IMR-90 (cell line): Measurements from ENCODE around the gene ARHGEF4. TPM values are rescaled to one million over a fixed set of nuclear protein-coding genes. Genes with fewer than 3 reads are reported as not detected.

Experiments used
- ATAC-seq: fragments of 200-7000 bp; cut with Tn5 transposase; 2 replicates; pipeline ENCODE4 v1.9.1; 2020; ENCODE audit warnings: low read depth, mild to moderate bottlenecking, moderate library complexity
- BruUV-seq: library from RNA; stranded (reverse); fragments of 400-500 nt; replicated peaks from 2 replicates; lab custom pipeline; 2021; lab: Mats Ljungman, UMichigan
- CTCF ChIA-PET: fragments of 300-600 bp; formaldehyde crosslinking; extraction: SDS; loops from one replicate; lab custom pipeline; 2021; ENCODE audit warnings: antibody characterized with exemption; lab: Yijun Ruan, JAX
- POLR2A ChIA-PET: fragments of 300-600 bp; sonication (Branson Sonifier 250); formaldehyde crosslinking; loops from one replicate; lab custom pipeline; 2022; ENCODE audit warnings: antibody characterized with exemption; ENCODE audit not compliant: unreplicated experiment; lab: Charles Lee
- DNase-seq: peaks from one replicate; pipeline ENCODE4 v3.0.0; 2013
- H2AFZ ChIP-seq: replicated peaks from 2 replicates; pipeline ENCODE3; 2013; ENCODE audit warnings: low read length, mild to moderate bottlenecking; ENCODE audit not compliant: poor library complexity
- H2AK5ac ChIP-seq: 2 replicates; pipeline ENCODE4 v1.6.1; 2013; ENCODE audit warnings: low read depth, low read length, inconsistent platforms
- H2AK9ac ChIP-seq: replicated peaks from 2 replicates; pipeline ENCODE3; 2013; ENCODE audit warnings: mild to moderate bottlenecking, low read depth, low read length, moderate library complexity; ENCODE audit not compliant: poor library complexity
- H2BK120ac ChIP-seq: 2 replicates; pipeline ENCODE4 v1.6.1; 2013; ENCODE audit warnings: low read depth, low read length, inconsistent platforms
- H2BK15ac ChIP-seq: 3 replicates; pipeline ENCODE4 v1.6.1; 2013; ENCODE audit warnings: low read depth, low read length, inconsistent platforms
- H2BK20ac ChIP-seq: 2 replicates; pipeline ENCODE4 v1.6.1; 2013; ENCODE audit warnings: low read depth, mild to moderate bottlenecking, inconsistent platforms, low read length, moderate library complexity
- H2BK5ac ChIP-seq: 2 replicates; pipeline ENCODE4 v1.6.1; 2013; ENCODE audit warnings: mild to moderate bottlenecking, low read depth, low read length, inconsistent platforms; ENCODE audit not compliant: poor library complexity, severe bottlenecking
- H3K14ac ChIP-seq: replicated peaks from 2 replicates; pipeline ENCODE4 v1.6.1; 2013; ENCODE audit warnings: low read depth, low read length, inconsistent platforms
- H3K18ac ChIP-seq: 2 replicates; pipeline ENCODE4 v1.6.1; 2013; ENCODE audit warnings: low read depth, low read length, control low read depth
- H3K23ac ChIP-seq: 2 replicates; pipeline ENCODE4 v1.6.1; 2013; ENCODE audit warnings: low read depth, low read length, inconsistent platforms
- H3K27ac ChIP-seq: 2 replicates; pipeline ENCODE4 v1.5.1; 2013; ENCODE audit warnings: mild to moderate bottlenecking, control low read depth, low read length; ENCODE audit not compliant: insufficient read depth
- H3K27me3 ChIP-seq: 2 replicates; pipeline ENCODE4 v1.6.1; 2013; ENCODE audit warnings: low read length; ENCODE audit not compliant: control insufficient read depth, insufficient read depth
- H3K36me3 ChIP-seq: 2 replicates; pipeline ENCODE4 v1.6.1; 2013; ENCODE audit warnings: low read length, mixed read lengths; ENCODE audit not compliant: control insufficient read depth, insufficient read depth
- H3K4ac ChIP-seq: 2 replicates; pipeline ENCODE4 v1.6.1; 2013; ENCODE audit warnings: low read depth, low read length, inconsistent platforms
- H3K4me1 ChIP-seq: 2 replicates; pipeline ENCODE4 v1.6.1; 2013; ENCODE audit warnings: low read length, mixed read lengths; ENCODE audit not compliant: control insufficient read depth, insufficient read depth
- H3K4me2 ChIP-seq: 2 replicates; pipeline ENCODE4 v1.6.1; 2013; ENCODE audit warnings: low read depth, mild to moderate bottlenecking, control low read depth, low read length, moderate library complexity
- H3K4me3 ChIP-seq: 2 replicates; pipeline ENCODE4 v1.5.1; 2013; ENCODE audit warnings: low read depth, mild to moderate bottlenecking, control low read depth, low read length, moderate library complexity; ENCODE audit not compliant: insufficient read depth
- H3K56ac ChIP-seq: 2 replicates; pipeline ENCODE4 v1.6.1; 2013; ENCODE audit warnings: low read length, inconsistent platforms; ENCODE audit not compliant: insufficient read depth; ENCODE audit errors: extremely low read depth
- H3K79me1 ChIP-seq, 2 experiments: 2 replicates each; pipeline ENCODE4 v1.6.1; 2013; ENCODE audit warnings: low read length in 2 of 2, inconsistent platforms in 1 of 2, low read depth in 1 of 2
- H3K9ac ChIP-seq: 2 replicates; pipeline ENCODE4 v1.6.1; 2013; ENCODE audit warnings: low read depth, low read length, control low read depth
- H3K9me1 ChIP-seq: 2 replicates; pipeline ENCODE4 v1.6.1; 2013; ENCODE audit warnings: low read length, inconsistent platforms; ENCODE audit not compliant: insufficient read depth
- H3K9me3 ChIP-seq: 2 replicates; pipeline ENCODE4 v1.6.1; 2013; ENCODE audit warnings: low read length; ENCODE audit not compliant: control insufficient read depth, insufficient read depth
- H4K20me1 ChIP-seq: 2 replicates; pipeline ENCODE4 v1.6.1; 2013; ENCODE audit warnings: low read length, inconsistent platforms; ENCODE audit not compliant: insufficient read depth
- H4K5ac ChIP-seq: 2 replicates; pipeline ENCODE4 v1.6.1; 2013; ENCODE audit warnings: mild to moderate bottlenecking, low read depth, low read length, control low read depth
- H4K8ac ChIP-seq, 2 experiments: 2 replicates each; pipeline ENCODE4 v1.6.1; 2013; ENCODE audit warnings: low read depth in 2 of 2, low read length in 2 of 2, control low read depth in 1 of 2, inconsistent platforms in 1 of 2
- H4K91ac ChIP-seq: 2 replicates; pipeline ENCODE4 v1.6.1; 2013; ENCODE audit warnings: low read depth, low read length, inconsistent platforms; ENCODE audit not compliant: insufficient read depth
- BHLHE40 ChIP-seq: fragments of 150-350 bp; IDR thresholded peaks from 2 replicates; pipeline ENCODE4 v1.6.1; 2016; ENCODE audit warnings: mild to moderate bottlenecking, low read depth, low read length
- CHD1 ChIP-seq: IDR thresholded peaks from 2 replicates; pipeline ENCODE4 v1.6.1; 2012; ENCODE audit warnings: low read depth, low read length, improper control_type of control experiment
- ELK1 ChIP-seq: fragments of 150-350 bp; IDR thresholded peaks from 2 replicates; pipeline ENCODE4 v1.6.1; 2016; ENCODE audit warnings: low read depth, mild to moderate bottlenecking, low read length, moderate library complexity, borderline replicate concordance
- FOS ChIP-seq: fragments of 150-350 bp; IDR thresholded peaks from 2 replicates; pipeline ENCODE4 v1.6.1; 2016; ENCODE audit warnings: low read depth, low read length
- MAFK ChIP-seq: IDR thresholded peaks from 2 replicates; pipeline ENCODE4 v1.6.1; 2012; ENCODE audit warnings: low read depth, low read length, improper control_type of control experiment
- MAZ ChIP-seq: IDR thresholded peaks from 2 replicates; pipeline ENCODE4 v1.6.1; 2012; ENCODE audit warnings: low read depth, mild to moderate bottlenecking, low read length, improper control_type of control experiment, moderate library complexity, borderline replicate concordance
- MXI1 ChIP-seq: IDR thresholded peaks from 2 replicates; pipeline ENCODE4 v1.6.1; 2012; ENCODE audit warnings: low read depth, mild to moderate bottlenecking, low read length, moderate library complexity, borderline replicate concordance
- POLR2A ChIP-seq: IDR thresholded peaks from 2 replicates; pipeline ENCODE4 v1.6.1; 2012; ENCODE audit warnings: mild to moderate bottlenecking, low read depth, low read length
- RAD21 ChIP-seq: IDR thresholded peaks from 2 replicates; pipeline ENCODE4 v1.6.1; 2012; ENCODE audit warnings: low read length, improper control_type of control experiment
- RFX5 ChIP-seq: IDR thresholded peaks from 2 replicates; pipeline ENCODE4 v1.8.0; 2012; ENCODE audit warnings: low read depth, mild to moderate bottlenecking, low read length, moderate library complexity
- SMC3 ChIP-seq: fragments of 150-350 bp; IDR thresholded peaks from 2 replicates; pipeline ENCODE4 v1.6.1; 2016; ENCODE audit warnings: low read depth, mild to moderate bottlenecking, antibody characterized with exemption, low read length, moderate library complexity
- USF2 ChIP-seq: fragments of 150-350 bp; IDR thresholded peaks from 2 replicates; pipeline ENCODE4 v1.6.1; 2017; ENCODE audit warnings: mild to moderate bottlenecking, antibody characterized with exemption, low read length, low read depth
- WGBS, 2 experiments: methylation state at CpG; one replicate each; pipeline versions ENCODE4 v1.1.5 to v1.1.7; 2013; ENCODE audit warnings: missing lambda C conversion rate in 2 of 2; ENCODE audit not compliant: insufficient read length in 1 of 2; ENCODE audit errors: extremely low coverage in 2 of 2; 5-methylcytosine and 5-hydroxymethylcytosine counted together
- dilution Hi-C: fragments of 300-500 bp; cut with HindIII; formaldehyde crosslinking; loops from one replicate; pipeline ENCODE4 v1.14.3; 2018; ENCODE audit warnings: low sequenced_read_pairs; ENCODE audit not compliant: unreplicated experiment
- in situ Hi-C: fragments of 300-500 bp; cut with MboI; formaldehyde crosslinking; loops from 3 replicates; pipeline ENCODE4 v1.14.3; 2019; ENCODE audit warnings: low sequenced_read_pairs, inconsistent platforms, mixed read lengths
- intact Hi-C: fragments of 100-400 bp; cut with micrococcal nuclease; formaldehyde crosslinking; loops from 2 replicates; pipeline ENCODE4 v1.10.0; 2022
- polyA plus RNA-seq, 3 experiments: library from polyadenylated mRNA; depleted of rRNA; stranded (reverse); fragments of >200 nt; gene quantifications; 2 replicates each; pipeline ENCODE4 v1.2.3, GENCODE V29; 2012; ENCODE audit warnings: low replicate concordance in 1 of 3
- total RNA-seq: library from RNA; depleted of rRNA; stranded (reverse); fragments of >200 nt; gene quantifications from 2 replicates; pipeline ENCODE4 v1.2.3, GENCODE V29; 2012
- TF ChIP-seq, protein P1 (sequence below): conservative IDR thresholded peaks from 2 replicates; pipeline ENCODE4 v1.5.1; 2012; ENCODE audit warnings: mild to moderate bottlenecking, low read depth, low read length, improper control_type of control experiment

ARHGEF4 gene
- total and polyA plus RNA-seq, 2 of the 4 experiments (the other 2 are of a cell fraction), result 2.7 to 5.0 TPM

DNA sequence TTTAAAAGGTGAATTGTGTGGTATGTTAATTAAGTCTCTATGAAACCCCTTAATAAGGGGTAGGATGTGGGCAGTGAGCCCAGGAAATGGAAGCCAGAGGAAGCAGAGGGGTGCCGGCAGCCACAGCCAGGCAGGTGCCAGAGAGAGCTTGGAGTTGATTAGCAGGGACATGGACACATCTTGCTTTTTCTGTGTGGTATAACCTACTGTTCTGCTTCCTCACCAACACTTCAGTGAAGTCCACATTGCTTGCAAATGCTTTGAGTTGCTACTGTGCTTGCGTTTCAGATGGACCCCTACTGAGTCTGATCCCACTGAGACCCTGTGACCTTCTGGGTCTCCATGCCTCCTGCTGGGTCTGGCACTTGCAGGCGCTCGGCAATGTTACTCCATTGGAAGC lies 30.3 kb upstream of the ARHGEF4 start:
- Histone ChIP-seq H2BK120ac (no peak overlapping the region), H3K27ac (no peak overlapping the region), H2AFZ (no peak overlapping the region), H3K9ac (no peak overlapping the region), H3K36me3 (no peaks in the 10 kb centered on the region), H3K18ac (no peak overlapping the region), H3K4ac (no peak overlapping the region), H3K27me3 (no peaks in the 10 kb centered on the region), H3K9me1 (no peaks in the 10 kb centered on the region), H3K4me1 (no peaks in the 10 kb centered on the region), H3K14ac (no peak overlapping the region), H3K4me2 (no peak overlapping the region), H2BK15ac (no peak overlapping the region), H3K56ac (no peak overlapping the region), H4K5ac (no peak overlapping the region), H4K8ac (no peak overlapping the region), H3K79me1 (no peaks in the 10 kb centered on the region), H3K23ac (no peak overlapping the region), H4K91ac (no peak overlapping the region), H2BK5ac (no peak overlapping the region), H2BK20ac (no peak overlapping the region), H3K4me3 (no peak overlapping the region), H2AK9ac (no peak overlapping the region), H3K9me3 (no peaks in the 10 kb centered on the region), H4K20me1 (no peaks in the 10 kb centered on the region), H2AK5ac (no peak overlapping the region)
- CTCF ChIA-PET, result no interaction called here
- POLR2A ChIA-PET, result no interaction called here
- dilution Hi-C loops (no loop called here), in situ Hi-C loops (no loop called here), intact Hi-C loops (no loop called here)
- BruUV-seq, result no TSS peak
- ATAC-seq (no peak), DNase-seq (no peak)
- TF ChIP-seq, protein P1, sequence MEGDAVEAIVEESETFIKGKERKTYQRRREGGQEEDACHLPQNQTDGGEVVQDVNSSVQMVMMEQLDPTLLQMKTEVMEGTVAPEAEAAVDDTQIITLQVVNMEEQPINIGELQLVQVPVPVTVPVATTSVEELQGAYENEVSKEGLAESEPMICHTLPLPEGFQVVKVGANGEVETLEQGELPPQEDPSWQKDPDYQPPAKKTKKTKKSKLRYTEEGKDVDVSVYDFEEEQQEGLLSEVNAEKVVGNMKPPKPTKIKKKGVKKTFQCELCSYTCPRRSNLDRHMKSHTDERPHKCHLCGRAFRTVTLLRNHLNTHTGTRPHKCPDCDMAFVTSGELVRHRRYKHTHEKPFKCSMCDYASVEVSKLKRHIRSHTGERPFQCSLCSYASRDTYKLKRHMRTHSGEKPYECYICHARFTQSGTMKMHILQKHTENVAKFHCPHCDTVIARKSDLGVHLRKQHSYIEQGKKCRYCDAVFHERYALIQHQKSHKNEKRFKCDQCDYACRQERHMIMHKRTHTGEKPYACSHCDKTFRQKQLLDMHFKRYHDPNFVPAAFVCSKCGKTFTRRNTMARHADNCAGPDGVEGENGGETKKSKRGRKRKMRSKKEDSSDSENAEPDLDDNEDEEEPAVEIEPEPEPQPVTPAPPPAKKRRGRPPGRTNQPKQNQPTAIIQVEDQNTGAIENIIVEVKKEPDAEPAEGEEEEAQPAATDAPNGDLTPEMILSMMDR, result no peak
- TF ChIP-seq BHLHE40 (no peak), POLR2A (no peak), USF2 (no peak), SMC3 (no peak), MAFK (no peak), MXI1 (no peak), RFX5 (no peak), ELK1 (no peak), RAD21 (no peak), MAZ (no peak), FOS (no peak), CHD1 (no peak)
- WGBS, 2 experiments, result no CpG with 5 or more reads among the region's 4 CpGs
